Fibroblast of skin of left quadriceps (primary cell): ENCODE data around the gene SPINDOC.
"Not testable (repeated sequence)": the region's sequence is repeated elsewhere in the genome, so short reads cannot be mapped to it uniquely, and the experiment has no call there.

ENCODE experiments used
- DNase-seq, 2 experiments: peaks; one replicate each; pipeline ENCODE4 v3.0.0-alpha.2; 2013; ENCODE audit warnings: low read depth in 2 of 2

SPINDOC gene

DNA sequence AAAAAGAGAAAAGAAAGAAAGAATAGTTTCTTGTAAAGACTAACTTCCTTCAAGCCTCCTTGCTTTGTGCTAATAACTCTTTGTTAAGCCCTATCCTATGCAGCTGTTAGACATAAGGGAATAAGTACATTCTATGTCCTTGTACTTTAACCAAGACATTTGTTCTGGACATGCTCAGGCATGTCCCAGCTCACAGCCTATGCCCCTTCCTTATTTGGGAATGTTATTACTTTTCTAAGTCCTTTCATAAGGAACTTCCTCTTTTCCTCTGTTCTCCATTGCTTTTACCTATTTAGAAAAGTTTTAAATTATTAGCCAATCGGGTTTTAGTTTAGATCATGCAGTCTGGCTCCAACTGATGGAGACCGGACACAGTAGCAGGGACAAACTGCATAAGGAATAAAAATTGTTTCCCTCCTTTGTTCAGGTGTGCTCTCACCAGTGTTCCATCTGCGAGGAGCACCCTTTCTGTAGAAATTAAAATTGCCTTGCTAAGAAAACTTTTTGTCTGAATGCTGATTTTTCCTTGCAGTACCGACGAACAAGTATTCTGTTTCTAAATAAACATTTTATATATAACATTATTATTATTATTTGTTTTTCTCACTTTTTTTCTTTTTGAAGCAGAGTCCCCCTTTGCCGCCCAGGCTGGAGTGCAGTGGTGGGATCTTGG, 21.6 kb upstream of the SPINDOC start:
- no peak for DNase-seq

DNA sequence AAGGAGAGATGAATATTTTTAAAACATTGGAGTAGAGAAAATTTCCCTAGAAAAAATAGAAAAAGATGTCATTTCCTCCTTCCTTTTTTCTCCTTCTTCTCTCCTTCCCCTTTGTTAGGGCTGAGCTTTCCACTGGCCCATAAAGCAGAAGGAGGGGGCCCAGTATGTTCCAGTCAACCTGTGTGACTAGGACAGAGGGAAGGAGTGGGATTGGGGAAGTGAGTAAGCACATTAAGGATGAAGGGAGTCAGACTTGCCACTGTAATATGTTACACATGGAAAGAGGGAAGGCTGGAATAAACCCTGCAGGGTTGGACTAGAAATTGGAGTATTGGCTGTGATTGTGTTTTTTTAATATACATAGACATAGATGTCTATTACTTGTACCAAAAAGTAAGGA, 20.1 kb upstream of the SPINDOC start:
- DNase-seq: no peak

DNA sequence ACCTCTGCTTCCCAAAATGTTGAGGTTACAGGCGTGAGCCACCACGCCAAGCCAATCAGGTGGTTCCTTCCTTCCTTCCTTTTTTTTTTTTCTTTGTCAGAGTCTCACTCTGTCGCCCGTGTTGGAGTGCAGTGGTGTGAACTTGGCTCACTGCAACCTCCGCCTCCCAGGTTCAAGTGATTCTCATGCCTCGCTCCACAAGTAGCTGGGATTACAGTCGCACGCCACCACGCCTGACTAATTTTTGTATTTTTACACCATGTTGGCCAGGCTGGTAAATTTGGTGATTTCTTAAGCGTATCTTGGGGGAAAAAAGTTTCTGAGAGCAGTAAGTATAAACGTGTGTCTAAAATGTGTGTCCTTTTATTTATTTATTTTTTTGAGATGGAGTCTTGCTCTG, 18.2 kb upstream of the SPINDOC start:
- no peak for DNase-seq

DNA sequence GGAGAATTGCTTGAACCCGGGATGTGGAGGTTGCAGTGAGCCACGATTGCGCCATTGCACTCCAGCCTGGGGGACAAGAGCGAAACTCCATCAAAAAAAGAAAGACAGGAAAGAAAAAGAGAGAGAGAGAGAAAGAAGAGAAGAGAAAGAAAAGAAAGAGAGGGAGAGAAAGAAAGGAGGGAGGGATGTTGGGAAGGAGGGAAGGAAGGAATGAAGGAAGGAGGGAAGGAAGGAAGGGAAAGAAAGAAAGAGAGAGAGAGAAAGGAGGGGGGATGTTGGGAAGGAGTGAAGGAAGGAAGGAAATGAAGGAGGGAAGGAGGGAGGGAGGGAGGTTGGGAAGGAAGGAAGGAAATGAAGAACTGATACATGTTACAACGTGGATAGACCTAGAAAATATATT, 12.3 kb upstream of the SPINDOC start:
- DNase-seq: no peak

DNA sequence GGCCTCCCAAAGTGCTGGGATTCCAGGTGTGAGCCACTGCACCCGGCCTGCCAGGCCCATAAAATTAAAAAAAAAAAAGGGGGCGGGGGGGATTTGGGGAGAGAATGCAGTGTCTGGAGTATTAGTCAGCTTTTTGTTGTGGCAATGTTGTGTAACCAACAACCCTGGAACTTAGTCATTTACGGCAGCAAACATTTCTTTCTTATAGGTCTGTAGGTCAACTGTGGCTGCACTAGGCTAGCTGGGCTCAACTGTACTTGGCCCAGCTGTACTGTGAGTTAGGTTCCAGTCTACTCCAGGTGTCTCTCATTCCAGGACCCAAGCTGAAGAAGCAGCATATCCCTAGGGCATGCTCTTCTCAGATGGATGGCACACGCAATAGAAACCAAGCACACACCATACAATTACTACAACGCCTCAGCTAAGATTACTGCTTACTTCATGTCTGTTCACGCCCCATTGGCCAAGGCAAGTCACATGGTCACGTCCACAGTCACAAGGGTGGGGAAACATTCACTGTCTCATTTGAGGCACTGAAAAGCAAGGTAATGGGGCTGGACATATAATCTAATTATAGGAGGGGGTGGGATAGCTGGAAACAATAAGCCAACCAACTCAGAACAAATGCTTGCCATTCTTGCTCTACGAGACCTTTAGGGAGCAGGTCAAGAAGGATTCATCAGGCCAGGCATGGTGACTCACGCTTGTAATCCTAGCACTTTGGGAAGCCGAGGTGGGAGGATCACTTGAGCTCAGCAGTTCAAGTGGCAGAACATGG, 10.4 kb upstream of the SPINDOC start:
- no peak for DNase-seq

DNA sequence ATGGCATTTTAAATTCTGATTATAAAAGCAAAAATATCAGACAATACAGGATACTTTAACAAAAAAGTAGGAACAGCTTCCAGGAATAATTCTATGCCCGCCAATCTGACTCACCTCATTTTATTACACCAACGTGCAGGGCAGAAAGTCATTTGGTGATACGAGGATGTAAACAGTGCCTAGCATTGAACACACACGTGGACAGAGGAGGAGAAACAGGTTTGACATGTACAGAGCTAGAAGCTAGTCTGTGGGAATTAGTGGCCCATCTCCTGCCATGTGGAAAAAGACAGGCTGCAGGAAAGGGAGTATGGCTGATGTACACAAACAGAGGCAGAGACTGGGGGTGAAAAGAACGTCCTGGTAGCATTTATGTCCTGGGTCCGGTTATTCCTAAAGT, 9.0 kb upstream of the SPINDOC start:
- DNase-seq: no peak

DNA sequence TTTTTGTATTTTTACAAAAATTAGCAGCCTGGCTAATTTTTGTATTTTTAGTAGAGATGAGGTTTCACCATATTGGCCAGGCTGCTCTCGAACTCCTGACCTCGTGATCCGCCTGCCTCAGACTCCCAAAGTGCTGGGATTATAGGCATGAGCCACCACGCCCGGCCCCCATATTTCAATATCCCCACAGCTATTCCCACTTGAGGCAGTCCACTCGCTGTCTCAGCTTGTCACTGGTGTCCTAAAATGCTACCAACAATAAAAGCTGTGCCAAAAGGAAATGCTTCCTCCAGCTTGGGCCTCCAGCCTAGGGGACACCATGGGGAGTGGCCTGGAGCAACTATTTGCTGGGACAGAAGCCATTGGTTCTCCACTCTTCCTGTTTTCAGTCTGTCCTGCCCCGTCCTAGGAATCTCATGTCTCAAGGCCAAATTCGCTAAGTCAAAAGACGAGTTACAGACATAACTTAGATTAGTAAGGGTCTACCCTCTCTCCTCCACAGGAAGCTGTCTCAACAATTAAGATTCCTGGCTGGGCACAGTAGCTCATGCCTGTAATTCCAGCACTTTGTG, 7.3 kb upstream of the SPINDOC start:
- no peak for DNase-seq

DNA sequence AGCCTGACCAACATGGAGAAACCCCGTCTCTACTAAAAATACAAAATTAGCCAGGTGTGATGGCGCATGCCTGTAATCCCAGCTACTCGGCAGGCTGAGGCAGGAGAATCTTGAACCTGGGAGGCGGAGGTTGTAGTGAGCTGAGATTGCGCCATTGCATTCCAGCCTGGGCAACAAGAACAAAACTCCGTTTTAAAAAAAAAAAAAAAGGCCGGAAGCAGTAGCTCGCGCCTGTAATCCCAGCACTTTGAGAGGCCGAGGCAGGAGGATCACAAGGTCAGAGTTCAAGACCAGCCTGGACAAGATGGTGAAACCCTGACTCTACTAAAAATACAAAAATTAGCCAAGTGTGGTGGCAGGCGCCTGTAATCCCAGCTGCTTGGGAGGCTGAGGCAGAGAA, 2.9 kb upstream of the SPINDOC start:
- DNase-seq: not testable (repeated sequence)

DNA sequence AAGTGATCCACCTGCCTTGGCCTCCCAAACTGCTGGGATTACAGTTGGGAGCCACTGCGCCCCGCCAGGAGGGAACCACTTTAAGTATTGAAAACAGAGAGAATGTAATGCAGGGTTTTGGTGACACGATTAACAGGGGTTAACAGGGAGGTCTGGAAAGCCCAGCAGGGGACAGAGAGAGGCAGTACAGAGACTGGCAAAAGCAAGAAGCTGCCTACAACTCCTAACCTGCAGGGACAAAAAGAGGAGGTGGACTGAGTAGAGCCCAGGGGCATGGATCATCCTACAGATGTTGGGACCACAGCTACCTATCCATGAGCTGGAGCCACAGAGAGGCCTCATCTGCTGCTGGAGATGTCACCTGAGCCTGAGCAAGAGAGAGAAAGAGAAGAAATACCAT, 1.7 kb upstream of the SPINDOC start:
- no peak for DNase-seq

DNA sequence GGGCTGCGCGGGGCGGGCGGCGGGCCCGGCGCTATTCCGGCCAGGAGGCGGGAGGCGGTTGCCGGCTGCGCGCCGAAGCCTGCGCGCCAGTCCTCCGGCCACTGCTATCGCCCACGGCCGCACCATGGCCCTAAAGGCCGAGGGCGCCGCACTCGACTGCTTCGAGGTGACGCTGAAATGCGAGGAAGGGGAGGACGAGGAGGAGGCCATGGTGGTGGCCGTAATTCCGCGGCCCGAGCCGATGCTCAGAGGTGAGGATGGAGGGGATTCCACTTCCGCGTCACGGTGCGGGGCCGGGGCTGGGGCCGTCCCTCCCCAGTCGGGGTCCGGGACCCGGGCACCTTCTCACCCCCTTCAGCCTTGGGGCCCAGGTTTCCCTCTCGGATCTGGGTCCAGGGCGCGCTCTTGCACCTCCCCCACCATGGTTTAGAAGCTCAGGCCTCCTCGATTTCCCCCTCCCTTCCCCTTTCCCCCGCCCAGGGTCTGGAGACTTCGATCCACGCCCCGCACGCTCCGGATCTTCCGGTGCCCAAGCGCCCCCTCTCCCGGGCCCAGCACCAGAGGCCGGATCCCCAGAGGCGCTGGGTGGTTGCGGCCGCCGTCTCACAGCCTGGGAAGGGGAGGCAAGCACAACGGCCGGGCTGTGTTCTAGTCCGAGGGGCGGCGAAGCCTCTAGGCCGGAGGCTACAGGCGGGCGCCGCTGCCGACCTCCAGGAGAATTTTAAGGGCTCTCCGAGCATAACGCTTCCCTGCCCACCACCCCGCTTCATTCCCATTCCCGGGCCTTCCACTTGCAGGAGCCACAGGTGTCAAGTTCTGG, 517 bp downstream of the SPINDOC start:
- DNase-seq: no peak

DNA sequence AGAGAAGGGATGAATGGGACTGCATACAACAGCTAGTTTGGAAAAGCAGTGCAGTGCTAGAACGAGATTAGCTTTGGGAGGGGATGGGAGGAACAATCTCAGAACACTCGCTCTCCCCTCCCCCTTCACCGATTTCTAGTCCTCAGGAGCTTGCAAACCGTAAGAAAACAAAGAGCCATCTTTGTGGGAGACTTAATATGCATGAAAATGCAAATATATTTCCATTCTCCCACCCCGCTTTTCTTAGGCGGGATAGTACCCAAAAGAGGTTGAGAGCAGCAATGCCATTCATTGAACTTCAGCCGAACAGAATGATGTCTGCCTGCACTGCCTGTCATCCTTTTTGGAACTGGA, 1.1 kb downstream of the SPINDOC start:
- DNase-seq: no peak

DNA sequence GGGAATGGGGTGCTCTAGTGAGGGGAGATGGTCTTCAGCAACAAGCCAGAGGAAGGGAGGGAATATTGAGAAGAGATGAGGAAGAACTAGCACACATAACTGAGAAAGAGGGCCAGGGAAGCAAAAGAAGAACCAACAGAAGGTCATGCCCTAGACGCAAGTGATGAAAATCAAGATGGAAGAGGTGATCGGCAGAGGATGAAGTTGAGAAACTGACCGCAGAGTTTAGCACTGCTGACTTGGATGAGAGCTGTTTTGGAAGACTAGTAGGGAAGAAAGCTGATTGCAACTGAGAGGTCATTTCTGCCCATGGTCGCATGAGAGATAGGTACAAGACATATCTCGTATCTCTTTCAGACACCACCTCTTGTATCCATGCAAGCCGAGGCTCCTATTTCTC, 2.9 kb downstream of the SPINDOC start:
- DNase-seq: no peak

DNA sequence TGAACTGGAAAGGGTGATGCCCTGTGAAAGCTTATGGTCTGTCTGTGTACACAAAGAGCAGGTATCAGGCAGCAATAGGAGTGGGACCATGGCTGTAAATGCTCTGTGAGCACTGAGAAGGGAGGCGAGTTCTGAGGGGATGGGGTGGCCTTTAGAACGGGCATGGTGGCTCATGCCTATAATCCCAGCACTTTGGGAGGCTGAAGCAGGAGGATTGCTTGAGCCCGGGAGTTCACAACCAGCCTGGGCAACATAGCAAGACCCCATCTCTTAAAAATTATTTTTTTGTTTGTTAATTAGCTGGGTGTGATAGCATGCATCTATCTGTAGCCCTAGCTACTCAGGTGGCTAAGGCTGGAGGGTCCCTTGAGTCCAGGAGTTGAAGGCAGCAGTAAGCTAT, 3.5 kb downstream of the SPINDOC start:
- DNase-seq: no peak

DNA sequence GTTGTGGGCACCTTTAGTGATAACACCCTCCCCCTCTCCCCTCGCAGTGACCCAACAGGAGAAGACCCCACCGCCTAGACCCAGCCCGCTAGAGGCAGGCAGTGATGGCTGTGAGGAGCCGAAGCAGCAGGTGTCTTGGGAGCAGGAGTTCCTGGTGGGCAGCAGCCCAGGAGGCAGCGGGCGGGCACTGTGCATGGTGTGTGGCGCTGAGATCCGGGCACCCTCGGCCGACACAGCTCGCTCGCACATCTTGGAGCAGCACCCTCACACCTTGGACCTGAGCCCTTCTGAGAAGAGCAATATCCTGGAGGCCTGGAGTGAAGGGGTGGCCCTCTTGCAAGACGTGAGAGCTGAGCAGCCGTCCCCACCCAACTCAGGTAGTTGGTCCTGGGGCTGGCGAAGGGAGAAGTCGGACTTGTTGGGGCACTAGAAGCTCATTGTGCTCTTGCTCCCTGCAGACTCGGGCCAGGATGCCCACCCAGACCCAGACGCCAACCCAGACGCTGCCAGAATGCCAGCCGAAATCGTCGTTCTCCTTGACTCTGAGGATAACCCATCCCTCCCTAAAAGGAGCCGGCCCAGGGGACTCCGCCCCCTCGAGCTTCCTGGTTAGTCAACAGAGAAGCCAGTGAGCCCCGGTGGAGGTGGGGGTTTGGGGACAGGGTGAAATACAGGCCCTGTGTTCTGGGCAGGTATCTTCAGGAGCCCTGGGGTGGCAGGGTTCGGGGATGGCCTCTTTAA, 4.7 kb downstream of the SPINDOC start:
- DNase-seq: no peak

DNA sequence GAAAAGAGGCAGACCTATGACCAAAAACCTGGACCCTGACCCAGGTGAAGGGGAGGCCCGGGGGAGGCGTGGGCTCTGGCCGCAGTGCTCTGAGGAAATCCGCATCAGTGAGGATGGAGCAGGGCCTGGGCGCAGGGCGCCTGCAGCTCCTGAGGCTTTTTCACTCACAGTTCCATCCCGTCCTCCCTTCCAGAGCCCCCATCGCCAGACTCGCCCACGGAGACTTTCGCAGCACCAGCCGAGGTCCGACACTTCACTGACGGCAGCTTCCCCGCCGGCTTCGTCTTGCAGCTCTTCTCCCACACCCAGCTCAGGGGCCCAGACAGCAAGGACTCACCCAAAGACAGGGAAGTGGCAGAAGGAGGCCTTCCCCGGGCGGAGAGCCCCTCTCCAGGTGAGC, 5.4 kb downstream of the SPINDOC start:
- no peak for DNase-seq

DNA sequence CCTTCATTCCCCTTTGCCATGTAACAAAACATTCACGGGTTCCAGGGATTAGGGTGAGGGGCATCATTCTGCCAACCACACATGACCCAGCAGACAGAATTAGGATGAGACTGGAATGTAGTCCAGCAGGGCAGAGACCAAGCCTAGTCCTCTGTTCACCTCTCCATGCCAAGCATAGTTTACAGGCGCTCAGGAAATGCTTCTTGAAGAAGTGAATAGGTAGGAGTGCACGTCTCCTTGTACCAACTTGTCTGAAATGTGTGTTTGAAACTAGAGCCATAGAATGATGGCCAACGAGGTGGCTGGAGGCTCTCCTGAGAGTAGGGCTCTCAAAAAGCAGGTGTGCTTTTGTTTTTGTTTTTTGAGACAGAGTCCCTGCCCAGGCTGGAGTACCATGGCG, 8.2 kb downstream of the SPINDOC start:
- DNase-seq: no peak

DNA sequence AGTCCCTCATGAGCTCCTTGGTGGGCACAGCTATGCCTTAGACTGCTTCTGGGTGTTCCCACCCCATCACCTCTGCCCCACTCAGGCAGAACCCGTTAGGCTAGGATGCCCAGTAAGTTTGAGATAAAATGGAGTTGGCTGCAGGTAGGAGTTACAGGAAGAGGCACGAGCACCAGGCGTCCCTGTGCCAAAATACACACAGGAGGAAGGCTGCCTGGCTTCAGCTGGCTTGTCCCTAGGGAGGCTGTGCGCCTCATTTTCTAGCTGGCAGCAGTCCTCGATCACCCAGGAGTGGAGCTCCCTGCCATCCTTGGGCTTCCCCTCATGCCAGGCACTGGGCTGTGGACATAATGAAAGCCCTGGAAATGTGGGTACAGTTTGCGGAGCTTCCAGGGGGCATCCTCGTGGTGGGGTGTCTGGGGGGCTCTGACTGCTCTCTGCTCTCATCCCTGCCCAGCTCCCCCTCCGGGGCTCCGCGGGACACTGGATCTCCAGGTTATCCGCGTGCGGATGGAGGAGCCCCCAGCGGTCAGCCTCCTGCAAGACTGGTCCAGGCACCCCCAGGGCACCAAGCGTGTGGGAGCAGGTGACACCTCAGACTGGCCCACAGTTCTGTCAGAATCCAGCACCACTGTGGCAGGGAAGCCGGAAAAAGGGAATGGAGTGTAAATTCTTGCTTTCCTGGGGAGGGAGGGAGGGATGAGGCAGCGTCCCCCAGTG, 13.4 kb downstream of the SPINDOC start:
- no peak for DNase-seq

DNA sequence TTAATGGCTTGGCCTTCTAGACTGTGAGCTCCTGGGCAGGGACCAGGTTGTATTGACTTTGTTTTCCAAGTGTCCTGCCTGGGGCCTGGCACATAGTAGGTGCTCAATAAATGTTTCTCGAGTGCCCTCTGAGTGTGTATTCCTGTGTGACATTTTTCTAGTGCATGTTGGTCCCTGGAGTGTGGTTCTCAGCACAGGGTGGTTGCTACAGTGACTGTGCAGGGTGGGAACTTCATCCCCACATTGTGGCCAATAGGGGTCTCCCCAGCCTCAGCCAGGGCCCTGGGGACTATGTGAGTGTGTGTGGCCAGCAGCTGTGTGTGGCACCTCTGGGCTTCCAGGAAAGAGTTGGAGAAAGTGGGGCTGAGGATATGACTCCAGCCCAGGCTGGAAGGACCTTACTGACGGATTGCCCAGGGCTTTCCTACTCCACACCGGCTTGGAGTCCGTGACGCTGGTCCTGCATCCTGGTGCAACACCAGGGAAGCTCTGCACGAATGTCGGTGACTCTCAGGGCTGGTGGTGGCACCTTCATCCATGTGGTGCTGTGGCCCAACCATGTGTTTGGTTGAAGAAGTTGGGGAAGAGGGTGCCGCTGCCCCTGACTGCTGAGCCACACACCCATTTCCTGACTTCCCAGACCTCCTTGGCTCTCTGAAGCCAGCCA, 16.7 kb downstream of the SPINDOC start:
- no peak for DNase-seq

DNA sequence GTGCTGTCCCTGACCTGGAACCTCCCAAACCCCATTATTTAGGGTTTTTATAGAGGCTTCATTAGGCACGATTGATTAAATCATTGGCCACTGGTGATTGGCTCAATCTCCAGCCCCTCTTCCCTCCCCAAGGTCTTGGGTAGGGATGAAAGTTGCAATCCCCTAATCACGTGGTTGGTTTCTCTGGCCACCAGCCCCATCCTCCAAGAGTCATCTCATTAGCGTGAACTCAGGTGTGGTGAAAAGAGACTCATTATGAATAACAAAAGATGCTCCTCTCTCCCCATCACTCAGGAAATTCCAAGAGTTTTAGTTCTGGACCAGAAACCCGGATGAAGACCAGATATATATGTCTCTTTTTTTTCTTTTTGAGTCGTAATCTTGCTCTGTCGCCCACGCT, 18.1 kb downstream of the SPINDOC start:
- DNase-seq: no peak

DNA sequence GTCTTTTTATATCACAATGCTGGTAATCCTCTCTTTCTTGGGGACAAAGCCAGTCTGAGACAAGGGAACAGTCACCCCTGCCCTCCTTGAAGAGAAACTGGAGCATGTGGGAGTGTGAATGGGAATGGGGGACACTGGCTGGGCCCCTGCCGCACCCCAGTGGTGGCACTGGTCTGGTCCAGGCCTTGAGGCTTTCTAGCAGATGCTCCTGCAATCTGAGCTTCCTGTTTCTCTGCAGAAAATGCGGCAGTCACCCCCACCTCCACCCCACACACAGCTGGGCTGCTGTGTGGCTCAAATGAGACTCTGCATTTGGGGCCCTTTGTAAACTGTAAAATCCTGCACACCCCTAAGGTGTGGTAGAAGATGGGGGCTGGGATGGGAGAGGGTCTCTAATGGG, 19.1 kb downstream of the SPINDOC start:
- DNase-seq: no peak

DNA sequence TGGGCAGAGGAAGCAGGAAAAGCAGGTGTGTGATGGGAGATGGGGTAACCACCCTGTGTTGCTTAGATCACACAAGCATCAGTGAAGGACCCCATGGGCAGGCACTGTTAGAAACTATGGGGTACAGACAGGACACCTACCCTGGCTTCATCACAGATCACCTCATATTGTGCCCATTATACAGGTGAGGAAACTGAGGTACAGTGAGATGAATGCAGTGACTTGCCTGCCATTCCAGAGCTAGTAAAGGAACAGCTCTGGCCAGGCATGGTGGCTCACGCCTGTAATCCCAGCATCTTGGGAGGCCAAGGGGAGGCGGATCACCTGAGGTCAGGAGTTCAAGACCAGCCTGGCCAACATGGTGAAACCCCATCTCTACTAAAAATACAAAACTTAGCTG, 19.8 kb downstream of the SPINDOC start:
- no peak for DNase-seq
